Gastrocnemius medialis (tissue), 4 donors: ENCODE results near the gene NIPAL1. TPM values are rescaled to one million over a fixed set of nuclear protein-coding genes. Genes with fewer than 3 reads are reported as not detected.

ENCODE experiments used
- ATAC-seq, 2 donors: fragments of 150-250 bp; one replicate each; pipeline ENCODE4 v1.9.1; 2016
- DNase-seq, 2 donors: peaks; one replicate each; pipeline ENCODE4 v3.0.0-alpha.2; 2019
- H3K27ac ChIP-seq, 4 donors: fragments of 200-600 bp; sonication (generic); 1 replicate in 1 of 4; 2 replicates in 3 of 4; pipeline ENCODE4 v1.5.1; 2016 to 2018; ENCODE audit warnings: mild to moderate bottlenecking in 2 of 4, moderate library complexity in 1 of 4
- H3K27me3 ChIP-seq, 3 donors: fragments of 200-600 bp; sonication (generic) in 2 of 3; 1 replicate in 1 of 3; 2 replicates in 2 of 3; pipeline versions ENCODE4 v1.5.1 to v1.6.0; 2016 to 2019; ENCODE audit warnings: mild to moderate bottlenecking in 1 of 3, moderate library complexity in 1 of 3
- H3K36me3 ChIP-seq, 2 donors: fragments of 200-600 bp; sonication (generic) in 1 of 2; one replicate each; pipeline ENCODE4 v1.5.1; 2017 to 2018
- H3K4me1 ChIP-seq, 2 donors: fragments of 200-600 bp; sonication (generic) in 1 of 2; one replicate each; pipeline ENCODE4 v1.5.1; 2016 to 2017; ENCODE audit warnings: mild to moderate bottlenecking in 2 of 2
- H3K4me3 ChIP-seq, 4 donors: fragments of 200-600 bp; sonication (generic) in 3 of 4; 1 replicate in 1 of 4; 2 replicates in 3 of 4; pipeline ENCODE4 v1.5.1; 2016 to 2019; ENCODE audit warnings: mild to moderate bottlenecking in 2 of 4
- H3K9me3 ChIP-seq, 3 donors: fragments of 200-600 bp; sonication (generic) in 2 of 3; 1 replicate in 1 of 3; 2 replicates in 2 of 3; pipeline ENCODE4 v1.5.1; 2016 to 2019
- POLR2A ChIP-seq, 2 donors: fragments of 450-650 bp; IDR thresholded peaks; one replicate each; pipeline ENCODE4 v1.6.1; 2017; ENCODE audit warnings: antibody characterized with exemption in 2 of 2, mild to moderate bottlenecking in 2 of 2, moderate library complexity in 2 of 2
- in situ Hi-C, 4 donors: fragments of 200-750 bp; cut with MboI; loops; one replicate each; pipeline versions ENCODE4 v1.15.0 to v1.8.0; 2017; ENCODE audit warnings: low sequenced_read_pairs in 4 of 4
- intact Hi-C: fragments of 100-400 bp; cut with DNase I; formaldehyde crosslinking; loops from one replicate; pipeline ENCODE4 v1.15.1; 2023; ENCODE audit warnings: low total_unique reads
- total RNA-seq, 4 donors: library from RNA; depleted of rRNA; stranded (reverse); fragments of >200 nt; gene quantifications; one replicate each; pipeline versions ENCODE4 v1.1.0 to v1.2.3, GENCODE V29; 2016
- TF ChIP-seq, protein P1 (sequence below), 5 experiments: fragments of 450-650 bp in 3 of 5; fragments of 200-600 bp in 2 of 5; sonication (generic) in 2 of 5; IDR thresholded peaks in 4 of 5; conservative IDR thresholded peaks in 1 of 5; 1 replicate in 4 of 5; 2 replicates in 1 of 5; pipeline ENCODE4 v1.5.1; 2016 to 2019; ENCODE audit warnings: antibody characterized with exemption in 5 of 5, mild to moderate bottlenecking in 3 of 5, moderate library complexity in 3 of 5

The NIPAL1 gene
- under 1 TPM in 3 of 4 donors, not detected in 1; 0.07 to 0.51 (median 0.15) TPM for total RNA-seq

DNA sequence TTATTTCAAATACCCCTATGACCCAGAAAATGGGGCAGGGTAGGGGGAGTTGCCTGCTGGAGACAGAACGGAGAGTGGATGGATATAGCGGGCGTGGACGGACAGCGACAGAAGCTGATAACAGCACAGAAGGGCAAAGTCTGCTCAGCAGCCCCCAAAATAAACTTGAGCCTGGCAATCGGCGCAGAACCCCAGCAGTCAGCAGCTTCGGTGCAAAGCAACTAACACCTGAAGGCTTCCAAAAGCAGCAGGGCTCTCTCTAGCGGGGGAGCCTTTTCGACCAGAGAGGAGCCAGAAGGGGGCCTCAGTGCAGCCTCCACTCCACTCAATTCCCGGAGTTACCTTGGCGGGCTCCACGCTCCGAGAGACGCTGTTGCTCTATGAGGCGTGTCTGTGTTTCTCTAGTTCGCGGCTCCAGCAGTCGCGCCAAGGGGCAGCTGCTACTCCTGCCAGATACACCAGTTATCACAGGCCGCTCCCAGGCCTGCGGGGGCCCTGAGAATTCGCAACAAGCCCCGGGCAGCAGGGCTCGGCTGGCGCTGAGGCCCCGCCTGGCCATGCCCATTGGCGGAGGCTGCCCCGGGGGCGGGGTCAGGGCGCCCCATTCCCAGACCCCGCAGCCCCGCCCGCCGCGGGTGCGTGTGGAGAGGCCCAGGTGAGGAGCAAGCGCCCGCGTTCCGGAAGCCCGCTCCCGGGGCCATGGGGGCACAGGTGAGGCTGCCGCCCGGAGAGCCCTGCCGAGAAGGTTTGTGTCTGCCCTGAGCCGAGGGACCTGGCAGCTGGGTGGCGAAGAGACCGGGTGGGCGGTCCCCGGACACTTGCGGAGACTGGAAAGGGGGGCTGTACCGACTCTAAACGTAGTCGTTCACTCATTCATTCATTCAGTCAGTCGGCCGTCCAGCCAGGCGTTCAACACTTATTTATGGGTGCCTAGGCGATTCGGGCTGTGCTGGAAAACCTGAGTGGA lies at the start of gene NIPAL1, which contains the start of gene CNGA1:
Gene NIPAL1, plus strand, starts transcription at position 632 of the 967 bp plus-strand sequence. Its CDS starts 68 bp downstream, at position 700.
Gene CNGA1, minus strand, starts transcription at position 541 of the 967 bp plus-strand sequence. CDS start 63,992 bp downstream, outside the sequence.
- TF ChIP-seq, protein P1, sequence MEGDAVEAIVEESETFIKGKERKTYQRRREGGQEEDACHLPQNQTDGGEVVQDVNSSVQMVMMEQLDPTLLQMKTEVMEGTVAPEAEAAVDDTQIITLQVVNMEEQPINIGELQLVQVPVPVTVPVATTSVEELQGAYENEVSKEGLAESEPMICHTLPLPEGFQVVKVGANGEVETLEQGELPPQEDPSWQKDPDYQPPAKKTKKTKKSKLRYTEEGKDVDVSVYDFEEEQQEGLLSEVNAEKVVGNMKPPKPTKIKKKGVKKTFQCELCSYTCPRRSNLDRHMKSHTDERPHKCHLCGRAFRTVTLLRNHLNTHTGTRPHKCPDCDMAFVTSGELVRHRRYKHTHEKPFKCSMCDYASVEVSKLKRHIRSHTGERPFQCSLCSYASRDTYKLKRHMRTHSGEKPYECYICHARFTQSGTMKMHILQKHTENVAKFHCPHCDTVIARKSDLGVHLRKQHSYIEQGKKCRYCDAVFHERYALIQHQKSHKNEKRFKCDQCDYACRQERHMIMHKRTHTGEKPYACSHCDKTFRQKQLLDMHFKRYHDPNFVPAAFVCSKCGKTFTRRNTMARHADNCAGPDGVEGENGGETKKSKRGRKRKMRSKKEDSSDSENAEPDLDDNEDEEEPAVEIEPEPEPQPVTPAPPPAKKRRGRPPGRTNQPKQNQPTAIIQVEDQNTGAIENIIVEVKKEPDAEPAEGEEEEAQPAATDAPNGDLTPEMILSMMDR (IDR thresholded peaks at IDR 0.05 in 4 of 5, conservative IDR thresholded peaks at IDR 0.05 in 1 of 5): peak in 2 of 5 experiments; percentile 41 to 55
- peak in 1 of 2 donors; percentile 23 for TF ChIP-seq POLR2A (IDR thresholded peaks at IDR 0.05)
- intact Hi-C loops: loop anchor here (2.0 to 5.0 kb wide), 3 partner anchors 16 to 71 kb away; no protein-coding TSS in a partner anchor

DNA sequence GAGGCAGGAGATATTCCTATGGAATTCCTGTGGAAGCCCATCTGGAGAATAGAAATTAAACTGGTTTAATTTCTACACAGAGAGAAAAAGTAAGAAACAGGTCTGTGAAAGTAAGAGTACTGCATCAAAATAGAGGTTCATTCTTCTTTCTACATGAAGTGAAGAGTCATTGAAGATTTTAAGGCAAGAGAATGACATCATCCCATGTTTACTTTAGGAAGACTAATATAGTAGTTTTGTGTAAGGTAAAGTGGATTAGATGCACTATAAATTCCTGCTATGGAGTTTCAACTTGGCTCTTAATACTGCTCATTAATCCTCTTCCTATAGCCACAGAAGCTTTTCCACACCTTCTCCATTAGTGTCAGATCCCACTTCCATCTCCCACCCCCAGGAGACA lies 47.7 kb upstream of the NIPAL1 start:
- intact Hi-C loops: no loop called here
- in situ Hi-C loops: no loop called here
- no peak for DNase-seq
- TF ChIP-seq, protein P1 (IDR thresholded peaks at IDR 0.05 in 4 of 5, conservative IDR thresholded peaks at IDR 0.05 in 1 of 5): no peak
- no peak for TF ChIP-seq POLR2A (IDR thresholded peaks at IDR 0.05)
- H3K9me3 ChIP-seq: no peaks in the 10 kb centered on the region
- no peaks in the 10 kb centered on the region for H3K4me1 ChIP-seq
- H3K4me3 ChIP-seq: no peak overlapping the region
- no peaks in the 10 kb centered on the region for H3K36me3 ChIP-seq
- H3K27ac ChIP-seq: no peak overlapping the region
- H3K27me3 ChIP-seq: no peaks in the 10 kb centered on the region
- no peak for ATAC-seq

More for the DNA sequence above, at the start of gene NIPAL1, which contains the start of gene CNGA1:
- peak; percentile 45 to 68 for DNase-seq
- in situ Hi-C loops: no loop called here
- peak; percentile 89 to 93 for ATAC-seq
- Histone ChIP-seq H3K4me1 (peaks cover 0 to 4% of the 10 kb centered on the region in 2 donors), H3K27ac (peak within 1 kb of the TSS; percentile 62 to 78 (median 74)), H3K27me3 (no peaks in the 10 kb centered on the region), H3K9me3 (no peaks in the 10 kb centered on the region), H3K4me3 (peak within 1 kb of the TSS; percentile 72 to 81 (median 76)), H3K36me3 (no peaks in the 10 kb centered on the region)

DNA sequence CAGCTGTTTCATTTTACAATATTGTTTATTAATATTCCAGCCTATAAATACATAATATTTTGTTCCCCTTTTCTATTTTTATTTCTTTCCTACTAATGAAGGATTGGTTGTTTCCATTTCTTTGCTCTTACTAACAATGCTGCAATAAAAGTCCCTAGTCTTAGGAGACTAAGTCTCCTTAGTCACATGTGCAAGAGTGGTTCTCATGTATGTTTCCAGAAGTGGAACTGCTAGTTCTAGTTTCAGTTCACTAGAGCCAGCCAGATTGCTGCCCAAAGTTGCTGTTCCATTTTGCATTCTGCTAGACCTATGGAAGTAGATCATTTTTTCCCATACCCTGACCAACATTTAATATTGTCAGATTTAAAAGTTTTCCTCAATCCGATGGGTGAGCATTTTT lies 44.4 kb upstream of the NIPAL1 start:
- Histone ChIP-seq H3K9me3 (no peaks in the 10 kb centered on the region), H3K4me3 (no peak overlapping the region), H3K36me3 (no peaks in the 10 kb centered on the region), H3K4me1 (no peaks in the 10 kb centered on the region), H3K27me3 (no peaks in the 10 kb centered on the region), H3K27ac (no peak overlapping the region)
- no peak for DNase-seq
- intact Hi-C loops: no loop called here
- TF ChIP-seq, protein P1 (IDR thresholded peaks at IDR 0.05 in 4 of 5, conservative IDR thresholded peaks at IDR 0.05 in 1 of 5): no peak
- TF ChIP-seq POLR2A (IDR thresholded peaks at IDR 0.05): no peak
- no peak for ATAC-seq
- in situ Hi-C loops: no loop called here

DNA sequence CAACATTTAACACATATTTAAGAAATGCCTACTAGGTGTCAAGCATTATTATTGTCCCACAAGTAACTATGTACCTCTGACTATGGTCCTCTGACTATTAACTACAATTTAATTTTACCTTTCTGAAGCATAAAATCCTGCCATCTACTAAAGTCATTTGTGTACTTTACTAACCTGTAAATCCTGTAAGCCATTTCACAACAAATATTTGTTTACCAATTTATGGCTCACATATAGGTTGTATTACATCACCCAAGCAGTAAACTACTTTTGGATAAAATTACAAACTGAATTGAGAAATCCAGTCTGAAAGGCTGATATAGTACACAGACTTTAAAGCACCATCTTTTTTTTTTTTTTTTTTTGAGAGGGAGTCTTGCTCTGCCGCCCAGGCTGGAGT lies 43.9 kb upstream of the NIPAL1 start:
- no peaks in the 10 kb centered on the region for H3K4me1 ChIP-seq
- in situ Hi-C loops: no loop called here
- TF ChIP-seq, protein P1 (IDR thresholded peaks at IDR 0.05 in 4 of 5, conservative IDR thresholded peaks at IDR 0.05 in 1 of 5): no peak
- no peak for TF ChIP-seq POLR2A (IDR thresholded peaks at IDR 0.05)
- no peaks in the 10 kb centered on the region for H3K9me3 ChIP-seq
- ATAC-seq (no peak), DNase-seq (no peak)
- no peaks in the 10 kb centered on the region for H3K27me3 ChIP-seq
- no peak overlapping the region for H3K27ac ChIP-seq
- intact Hi-C loops: no loop called here
- no peak overlapping the region for H3K4me3 ChIP-seq
- no peaks in the 10 kb centered on the region for H3K36me3 ChIP-seq
